GM23338 (cell line): Measurements from ENCODE around the gene TMX2. TPM values are rescaled to one million over a fixed set of nuclear protein-coding genes. Genes with fewer than 3 reads are reported as not detected.

Experiments
- ATAC-seq: fragments of 200-7000 bp; cut with Tn5 transposase; 3 replicates; pipeline ENCODE4 v1.9.1; 2020
- DNase-seq: peaks from one replicate; pipeline ENCODE4 v3.0.0-alpha.2; 2015; ENCODE audit warnings: low spot score
- H2AFZ ChIP-seq: fragments of 200-600 bp; sonication (generic); 2 replicates; pipeline ENCODE4 v1.8.0; 2016; ENCODE audit warnings: antibody characterized with exemption, mild to moderate bottlenecking, moderate library complexity
- H3F3A ChIP-seq: fragments of 200-600 bp; sonication (generic); replicated peaks from 2 replicates; pipeline ENCODE4 v1.8.0; 2017; ENCODE audit warnings: antibody characterized with exemption, mixed run types, low read depth
- H3K27ac ChIP-seq: fragments of 200-600 bp; sonication (generic); 2 replicates; pipeline ENCODE4 v1.6.1; 2016; ENCODE audit warnings: low read depth
- H3K27me3 ChIP-seq: fragments of 200-600 bp; sonication (generic); 2 replicates; pipeline ENCODE4 v1.8.0; 2016; ENCODE audit warnings: mild to moderate bottlenecking, mixed run types, moderate library complexity; ENCODE audit not compliant: insufficient read depth
- H3K36me3 ChIP-seq: fragments of 200-600 bp; sonication (generic); 2 replicates; pipeline ENCODE4 v1.8.0; 2016; ENCODE audit warnings: mild to moderate bottlenecking; ENCODE audit not compliant: insufficient read depth
- H3K4me1 ChIP-seq: fragments of 200-600 bp; sonication (generic); 2 replicates; pipeline ENCODE4 v1.8.0; 2016; ENCODE audit warnings: mild to moderate bottlenecking, moderate library complexity; ENCODE audit not compliant: insufficient read depth
- H3K4me2 ChIP-seq: fragments of 200-600 bp; sonication (generic); 2 replicates; pipeline ENCODE4 v1.7.1; 2017; ENCODE audit warnings: mixed run types
- H3K4me3 ChIP-seq: fragments of 200-600 bp; sonication (generic); 2 replicates; pipeline ENCODE4 v1.6.1; 2016; ENCODE audit warnings: mixed run types
- H3K79me2 ChIP-seq: fragments of 200-600 bp; sonication (generic); replicated peaks from 2 replicates; pipeline ENCODE4 v1.8.0; 2017; ENCODE audit warnings: mild to moderate bottlenecking; ENCODE audit not compliant: insufficient read depth
- H3K9me2 ChIP-seq: fragments of 200-600 bp; sonication (generic); 2 replicates; pipeline ENCODE4 v1.8.0; 2017; ENCODE audit not compliant: insufficient read depth
- H4K20me1 ChIP-seq: fragments of 200-600 bp; sonication (generic); replicated peaks from 2 replicates; pipeline ENCODE4 v1.8.0; 2017; ENCODE audit warnings: mild to moderate bottlenecking; ENCODE audit not compliant: insufficient read depth
- H3K27ac Mint-ChIP-seq: 2 replicates; pipeline ENCODE4 v1.8.0; 2020; ENCODE audit warnings: inconsistent platforms, mild to moderate bottlenecking, moderate library complexity, mixed read lengths
- H3K27me3 Mint-ChIP-seq: 3 replicates; pipeline ENCODE4 v1.8.0; 2022; ENCODE audit warnings: low read depth, mild to moderate bottlenecking, moderate library complexity, mixed read lengths, inconsistent platforms; ENCODE audit not compliant: insufficient read depth, poor library complexity
- H3K36me3 Mint-ChIP-seq: 3 replicates; pipeline ENCODE4 v1.8.0; 2021; ENCODE audit warnings: low read depth, mild to moderate bottlenecking, inconsistent platforms, moderate library complexity, mixed read lengths
- H3K4me1 Mint-ChIP-seq: 3 replicates; pipeline ENCODE4 v1.8.0; 2020; ENCODE audit warnings: mild to moderate bottlenecking, inconsistent platforms, mixed read lengths
- H3K4me3 Mint-ChIP-seq: 3 replicates; pipeline ENCODE4 v1.8.0; 2021; ENCODE audit warnings: moderate library complexity, mild to moderate bottlenecking, inconsistent platforms, mixed read lengths
- H3K9me3 Mint-ChIP-seq: 3 replicates; pipeline ENCODE4 v1.8.0; 2020; ENCODE audit warnings: moderate library complexity, mild to moderate bottlenecking, inconsistent platforms, mixed read lengths
- CREB1 ChIP-seq: fragments of 250-450 bp; sonication (Bioruptor Pico); IDR thresholded peaks from 2 replicates; pipeline ENCODE4 v1.5.0; 2020; ENCODE audit warnings: low read depth, mild to moderate bottlenecking, moderate library complexity
- EZH2 ChIP-seq: fragments of 200-600 bp; sonication (generic); IDR thresholded peaks from one replicate; pipeline ENCODE4 v1.8.0; 2017; ENCODE audit warnings: antibody characterized with exemption, mild to moderate bottlenecking, low read depth; ENCODE audit not compliant: unreplicated experiment
- EZH2phosphoT487 ChIP-seq: fragments of 200-600 bp; sonication (generic); IDR thresholded peaks from one replicate; pipeline ENCODE4 v1.8.1; 2018; ENCODE audit warnings: antibody characterized with exemption; ENCODE audit not compliant: unreplicated experiment
- NANOG ChIP-seq: IDR thresholded peaks from 2 replicates; pipeline ENCODE4 v1.6.1; 2016; ENCODE audit warnings: antibody characterized with exemption, borderline replicate concordance
- POLR2AphosphoS5 ChIP-seq: IDR thresholded peaks from 2 replicates; pipeline ENCODE4 v1.6.1; 2016; ENCODE audit warnings: antibody characterized with exemption, low read depth
- STAT1 ChIP-seq: IDR thresholded peaks from one replicate; pipeline ENCODE4 v1.6.1; 2016; ENCODE audit warnings: antibody characterized with exemption; ENCODE audit not compliant: unreplicated experiment
- ZNF114 ChIP-seq: fragments of 250-450 bp; sonication (Bioruptor Pico); IDR thresholded peaks from 2 replicates; pipeline ENCODE4 v1.5.0; 2020; ENCODE audit warnings: mild to moderate bottlenecking, moderate library complexity
- ZNF331 ChIP-seq: fragments of 250-450 bp; sonication (Bioruptor Pico); IDR thresholded peaks from 2 replicates; pipeline ENCODE4 v1.5.0; 2020; ENCODE audit warnings: low read depth, mild to moderate bottlenecking, moderate library complexity
- polyA plus RNA-seq: library from polyadenylated mRNA; unstranded; fragments of >200 nt; fragmentation: Nextera tagmentation; extraction: Ambion mirVana; gene quantifications from 2 replicates; pipeline ENCODE4 v1.2.1, GENCODE V29; 2016
- total RNA-seq: library from RNA; depleted of rRNA; stranded (reverse); fragments of >200 nt; shearing (Covaris generic); gene quantifications from 2 replicates; pipeline ENCODE4 v1.2.3, GENCODE V29; 2014
- TF ChIP-seq, protein P1 (sequence below): IDR thresholded peaks from one replicate; pipeline ENCODE4 v1.6.1; 2018; ENCODE audit warnings: antibody characterized with exemption; ENCODE audit not compliant: unreplicated experiment
- TF ChIP-seq, protein P2 (sequence below), 2 experiments: fragments of 200-600 bp in 1 of 2; sonication (generic) in 1 of 2; conservative IDR thresholded peaks; 2 replicates each; pipeline versions ENCODE4 v1.5.1 to v1.6.1; 2016 to 2017; ENCODE audit warnings: antibody characterized with exemption in 2 of 2, low read depth in 2 of 2, mild to moderate bottlenecking in 2 of 2, moderate library complexity in 1 of 2
- TF ChIP-seq, protein P3 (sequence below): IDR thresholded peaks from 2 replicates; pipeline ENCODE4 v1.6.1; 2016; ENCODE audit warnings: antibody characterized with exemption

TMX2 gene
- total and polyA plus RNA-seq, 2 experiments from 2014 or later: 59.2 to 69.3 TPM

DNA sequence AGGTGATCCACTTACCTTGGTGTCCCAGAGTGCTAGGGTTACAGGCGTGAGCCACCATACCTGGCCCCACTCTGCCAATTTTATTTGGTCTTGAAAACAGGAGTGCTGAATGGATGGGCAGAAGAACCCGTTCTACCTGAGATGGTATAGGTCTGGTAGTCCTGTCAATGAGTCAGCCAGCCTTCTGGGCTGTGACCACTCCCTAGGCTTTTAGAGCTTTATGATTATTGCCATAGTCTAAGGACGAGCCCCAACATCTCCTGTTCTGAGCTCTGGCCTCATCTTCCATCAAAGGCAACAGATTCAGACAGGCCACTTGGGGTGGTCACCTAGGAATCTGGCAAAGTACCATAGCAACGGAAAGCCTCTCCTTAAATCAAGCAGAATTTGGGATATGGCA, 33.0 kb upstream of the TMX2 start (continued):
- TF ChIP-seq, protein P1, sequence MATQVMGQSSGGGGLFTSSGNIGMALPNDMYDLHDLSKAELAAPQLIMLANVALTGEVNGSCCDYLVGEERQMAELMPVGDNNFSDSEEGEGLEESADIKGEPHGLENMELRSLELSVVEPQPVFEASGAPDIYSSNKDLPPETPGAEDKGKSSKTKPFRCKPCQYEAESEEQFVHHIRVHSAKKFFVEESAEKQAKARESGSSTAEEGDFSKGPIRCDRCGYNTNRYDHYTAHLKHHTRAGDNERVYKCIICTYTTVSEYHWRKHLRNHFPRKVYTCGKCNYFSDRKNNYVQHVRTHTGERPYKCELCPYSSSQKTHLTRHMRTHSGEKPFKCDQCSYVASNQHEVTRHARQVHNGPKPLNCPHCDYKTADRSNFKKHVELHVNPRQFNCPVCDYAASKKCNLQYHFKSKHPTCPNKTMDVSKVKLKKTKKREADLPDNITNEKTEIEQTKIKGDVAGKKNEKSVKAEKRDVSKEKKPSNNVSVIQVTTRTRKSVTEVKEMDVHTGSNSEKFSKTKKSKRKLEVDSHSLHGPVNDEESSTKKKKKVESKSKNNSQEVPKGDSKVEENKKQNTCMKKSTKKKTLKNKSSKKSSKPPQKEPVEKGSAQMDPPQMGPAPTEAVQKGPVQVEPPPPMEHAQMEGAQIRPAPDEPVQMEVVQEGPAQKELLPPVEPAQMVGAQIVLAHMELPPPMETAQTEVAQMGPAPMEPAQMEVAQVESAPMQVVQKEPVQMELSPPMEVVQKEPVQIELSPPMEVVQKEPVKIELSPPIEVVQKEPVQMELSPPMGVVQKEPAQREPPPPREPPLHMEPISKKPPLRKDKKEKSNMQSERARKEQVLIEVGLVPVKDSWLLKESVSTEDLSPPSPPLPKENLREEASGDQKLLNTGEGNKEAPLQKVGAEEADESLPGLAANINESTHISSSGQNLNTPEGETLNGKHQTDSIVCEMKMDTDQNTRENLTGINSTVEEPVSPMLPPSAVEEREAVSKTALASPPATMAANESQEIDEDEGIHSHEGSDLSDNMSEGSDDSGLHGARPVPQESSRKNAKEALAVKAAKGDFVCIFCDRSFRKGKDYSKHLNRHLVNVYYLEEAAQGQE: no peak
- TF ChIP-seq ZNF331 (CRISPR knock-in tag) (no peak), NANOG (no peak), EZH2 (no peak)

DNA sequence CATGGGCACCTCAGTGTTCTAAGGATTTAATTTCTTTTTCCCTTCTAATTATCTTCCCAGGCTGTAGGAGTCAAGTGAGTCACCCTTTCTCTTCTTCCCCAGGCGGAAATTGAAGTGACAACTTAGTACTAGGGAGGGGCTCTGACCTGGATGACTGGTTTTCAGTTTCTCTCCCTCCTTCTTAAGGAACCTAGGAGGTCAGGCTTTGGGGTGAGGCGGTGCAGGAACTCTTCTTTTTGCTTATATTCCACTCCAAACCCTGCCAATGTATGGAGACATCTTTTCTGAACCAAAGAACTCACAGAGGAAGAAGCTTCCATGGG, 31.9 kb upstream of the TMX2 start:
- H3K27ac ChIP-seq: no peak overlapping the region
- peaks cover 11% of the 10 kb centered on the region for H3K4me1 ChIP-seq
- peaks cover 20% of the 10 kb centered on the region for H4K20me1 ChIP-seq
- Mint-ChIP-seq H3K4me1 (peaks cover 14% of the 10 kb centered on the region; the same call in 2 of the 3 replicates), H3K27ac (peak overlapping the region; percentile 41; the same call in 1 of the 2 replicates), H3K9me3 (no peaks in the 10 kb centered on the region), H3K36me3 (peaks cover 56% of the 10 kb centered on the region), H3K4me3 (no peak overlapping the region), H3K27me3 (no peaks in the 10 kb centered on the region)
- H2AFZ ChIP-seq: no peak overlapping the region
- peaks cover 4% of the 10 kb centered on the region for H3K36me3 ChIP-seq
- ATAC-seq (no peak), DNase-seq (no peak)
- H3K4me3 ChIP-seq: no peak overlapping the region
- H3K4me2 ChIP-seq: no peak overlapping the region
- H3F3A ChIP-seq: 0 out of 2 replicates have a peak, but pooled peaks cover 4% of the 10 kb centered on the region
- H3K79me2 ChIP-seq: peaks cover 70% of the 10 kb centered on the region
- no peaks in the 10 kb centered on the region for H3K27me3 ChIP-seq
- TF ChIP-seq, protein P2, sequence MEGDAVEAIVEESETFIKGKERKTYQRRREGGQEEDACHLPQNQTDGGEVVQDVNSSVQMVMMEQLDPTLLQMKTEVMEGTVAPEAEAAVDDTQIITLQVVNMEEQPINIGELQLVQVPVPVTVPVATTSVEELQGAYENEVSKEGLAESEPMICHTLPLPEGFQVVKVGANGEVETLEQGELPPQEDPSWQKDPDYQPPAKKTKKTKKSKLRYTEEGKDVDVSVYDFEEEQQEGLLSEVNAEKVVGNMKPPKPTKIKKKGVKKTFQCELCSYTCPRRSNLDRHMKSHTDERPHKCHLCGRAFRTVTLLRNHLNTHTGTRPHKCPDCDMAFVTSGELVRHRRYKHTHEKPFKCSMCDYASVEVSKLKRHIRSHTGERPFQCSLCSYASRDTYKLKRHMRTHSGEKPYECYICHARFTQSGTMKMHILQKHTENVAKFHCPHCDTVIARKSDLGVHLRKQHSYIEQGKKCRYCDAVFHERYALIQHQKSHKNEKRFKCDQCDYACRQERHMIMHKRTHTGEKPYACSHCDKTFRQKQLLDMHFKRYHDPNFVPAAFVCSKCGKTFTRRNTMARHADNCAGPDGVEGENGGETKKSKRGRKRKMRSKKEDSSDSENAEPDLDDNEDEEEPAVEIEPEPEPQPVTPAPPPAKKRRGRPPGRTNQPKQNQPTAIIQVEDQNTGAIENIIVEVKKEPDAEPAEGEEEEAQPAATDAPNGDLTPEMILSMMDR (conservative IDR thresholded peaks at IDR 0.05; ENCODE audit: low read depth in 2 of 2): no peak
- H3K9me2 ChIP-seq: no peaks in the 10 kb centered on the region

DNA sequence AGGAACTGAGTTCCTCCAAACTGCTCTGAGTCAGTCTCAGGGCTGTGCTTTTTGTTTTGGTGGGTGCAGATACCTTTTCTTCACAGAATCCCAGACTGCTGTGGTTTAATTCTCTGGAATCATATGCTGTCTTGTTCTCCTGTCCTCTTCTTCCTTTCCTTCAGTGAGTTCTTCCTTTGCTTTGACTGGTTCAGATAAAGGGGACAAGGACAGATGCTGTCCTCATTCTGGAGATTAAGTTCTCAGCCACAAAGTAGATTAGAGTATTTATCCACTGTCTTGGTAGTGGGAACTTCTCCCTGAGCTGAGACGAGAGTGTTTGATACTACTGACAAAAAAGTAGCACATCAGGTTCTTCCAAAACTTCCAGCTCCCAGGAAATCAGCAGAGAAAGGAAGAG, 31.2 kb upstream of the TMX2 start:
- Mint-ChIP-seq H3K27me3 (no peaks in the 10 kb centered on the region), H3K4me1 (peaks cover 8% of the 10 kb centered on the region; the same call in 2 of the 3 replicates), H3K4me3 (no peak overlapping the region), H3K36me3 (peaks cover 60% of the 10 kb centered on the region), H3K27ac (no peak overlapping the region), H3K9me3 (no peaks in the 10 kb centered on the region)
- no peak for ATAC-seq
- Histone ChIP-seq H3K4me2 (no peak overlapping the region), H3K79me2 (peaks cover 64% of the 10 kb centered on the region), H4K20me1 (peaks cover 24% of the 10 kb centered on the region), H3K27ac (no peak overlapping the region), H3K27me3 (no peaks in the 10 kb centered on the region), H2AFZ (no peak overlapping the region), H3K9me2 (no peaks in the 10 kb centered on the region), H3K36me3 (peaks cover 4% of the 10 kb centered on the region), H3F3A (peaks cover 4% of the 10 kb centered on the region; the same call in 1 of the 2 replicates), H3K4me1 (peaks cover 5% of the 10 kb centered on the region; the same call in 1 of the 2 replicates), H3K4me3 (no peak overlapping the region)
- no peak for DNase-seq
- TF ChIP-seq POLR2AphosphoS5 (no peak), ZNF331 (CRISPR knock-in tag) (no peak), NANOG (no peak), STAT1 (no peak), EZH2 (no peak), ZNF114 (no peak), CREB1 (CRISPR knock-in tag) (no peak), EZH2phosphoT487 (no peak)
- TF ChIP-seq, protein P2 (conservative IDR thresholded peaks at IDR 0.05; ENCODE audit: low read depth in 2 of 2): no peak
- TF ChIP-seq, protein P3, sequence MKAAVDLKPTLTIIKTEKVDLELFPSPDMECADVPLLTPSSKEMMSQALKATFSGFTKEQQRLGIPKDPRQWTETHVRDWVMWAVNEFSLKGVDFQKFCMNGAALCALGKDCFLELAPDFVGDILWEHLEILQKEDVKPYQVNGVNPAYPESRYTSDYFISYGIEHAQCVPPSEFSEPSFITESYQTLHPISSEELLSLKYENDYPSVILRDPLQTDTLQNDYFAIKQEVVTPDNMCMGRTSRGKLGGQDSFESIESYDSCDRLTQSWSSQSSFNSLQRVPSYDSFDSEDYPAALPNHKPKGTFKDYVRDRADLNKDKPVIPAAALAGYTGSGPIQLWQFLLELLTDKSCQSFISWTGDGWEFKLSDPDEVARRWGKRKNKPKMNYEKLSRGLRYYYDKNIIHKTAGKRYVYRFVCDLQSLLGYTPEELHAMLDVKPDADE: no peak
